GM19240 (cell line): ENCODE measurements around the gene ZBTB37.
"Not testable (repeated sequence)": the region's sequence is repeated elsewhere in the genome, so short reads cannot be mapped to it uniquely, and the experiment has no call there.

Source experiments
- DNase-seq: peaks from one replicate; pipeline ENCODE4 v3.0.0; 2011; ENCODE audit warnings: low spot score; ENCODE audit not compliant: insufficient read length

ZBTB37 gene

GRCh38 chr1:173864179-173864867 is 3.9 kb upstream of the ZBTB37 start:
- DNase-seq = no peak

DNA sequence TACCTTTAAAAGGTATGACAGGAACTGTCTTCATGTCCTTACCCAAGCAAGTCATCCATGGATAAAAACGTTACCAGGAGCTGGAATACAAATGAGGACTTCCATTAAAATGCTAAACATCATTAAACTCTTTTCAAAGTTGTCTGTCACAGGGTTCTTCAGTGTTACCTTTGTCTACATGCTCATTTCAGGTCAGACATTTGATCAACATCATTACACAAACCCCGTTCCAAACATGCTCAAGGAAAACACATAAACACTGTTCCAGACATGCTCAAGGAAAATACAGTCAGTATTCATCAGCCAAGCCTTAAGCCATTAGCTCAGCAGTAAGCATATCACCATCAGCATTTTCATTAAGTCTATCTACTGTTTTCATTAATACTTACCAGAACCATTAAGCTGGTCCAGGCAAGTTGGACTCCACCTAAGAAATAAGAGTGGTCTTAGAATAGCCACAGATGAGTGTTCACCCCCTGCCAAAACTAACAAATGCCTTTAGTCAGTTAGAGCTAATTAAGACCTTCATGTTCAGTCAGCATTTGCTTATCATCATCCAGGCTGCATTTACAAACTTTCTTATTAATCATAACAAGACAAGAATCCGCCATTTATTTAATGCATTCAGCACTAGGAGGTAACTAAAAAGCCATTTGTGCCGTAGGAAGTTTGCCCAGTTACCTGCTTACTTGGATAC is 2.6 kb upstream of the ZBTB37 start:
- DNase-seq = no peak

DNA sequence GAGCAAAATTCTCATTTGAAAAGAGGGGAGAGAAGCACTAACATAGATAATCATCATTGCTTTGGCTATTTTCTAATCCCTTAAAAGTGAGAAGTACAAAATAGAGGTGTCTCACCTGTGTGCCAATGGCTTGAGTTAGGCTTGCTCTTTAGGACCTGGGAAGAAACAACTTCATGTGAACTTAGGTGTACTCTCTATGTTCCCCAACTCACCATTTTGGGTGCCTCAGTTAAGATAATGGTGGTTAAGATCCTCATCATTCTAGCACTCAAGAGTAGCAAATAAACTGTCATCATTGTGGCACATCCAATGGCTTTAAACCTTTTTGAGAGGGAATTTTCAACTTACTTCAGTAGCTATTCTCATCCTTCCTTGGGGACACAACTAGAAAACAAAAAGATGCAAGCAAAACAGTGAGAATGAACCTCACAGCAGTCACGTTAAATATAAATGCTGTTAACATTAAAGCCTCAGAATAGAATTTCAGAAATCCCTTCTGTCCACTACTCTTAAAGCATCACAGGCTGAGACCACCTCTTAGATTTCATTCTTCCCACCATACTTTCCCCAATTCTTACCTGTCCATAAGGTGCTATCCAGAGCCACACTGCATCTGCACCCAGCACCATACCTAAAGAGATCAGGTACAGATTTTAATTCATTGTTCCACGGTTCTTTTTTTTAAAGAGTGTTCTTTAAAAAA is 1.6 kb upstream of the ZBTB37 start:
- DNase-seq = no peak

GRCh38 chr1:173867141-173867752 is 933 bp upstream of the ZBTB37 start:
- no peak for DNase-seq

GRCh38 chr1:173867753-173868265 is 371 bp upstream of the ZBTB37 start, which contains the start of gene GAS5:
Gene GAS5, minus strand, starts transcription at chr1:173867989.
- DNase-seq = peak; percentile 75

GRCh38 chr1:173869021-173869359 is 810 bp downstream of the ZBTB37 start:
- no peak for DNase-seq

- no peak for DNase-seq
These were observed 2.3 kb downstream of the ZBTB37 start for GRCh38 chr1:173870252-173871075.

- DNase-seq = no peak
These were observed 2.9 kb downstream of the ZBTB37 start for GRCh38 chr1:173871091-173871490.

DNA sequence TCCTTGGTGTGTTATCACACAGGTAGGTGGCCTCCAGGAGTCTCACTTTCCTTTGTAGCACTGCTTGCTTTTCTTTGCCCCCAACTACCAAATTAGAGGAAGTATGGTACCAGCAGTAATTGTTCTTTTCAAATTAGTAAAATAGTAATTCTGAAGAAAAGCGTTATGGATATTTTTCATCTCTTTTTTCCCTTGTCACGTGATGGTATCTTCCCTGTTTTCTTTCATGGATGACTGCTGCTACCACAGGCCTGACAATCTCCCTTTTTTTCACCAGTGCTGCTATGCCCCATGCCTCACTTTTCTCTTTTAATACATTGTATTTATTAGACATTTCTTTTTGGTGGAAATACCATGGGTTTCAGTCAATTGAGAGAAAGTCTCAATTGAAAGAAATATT is 3.3 kb downstream of the ZBTB37 start:
- no peak for DNase-seq

DNA sequence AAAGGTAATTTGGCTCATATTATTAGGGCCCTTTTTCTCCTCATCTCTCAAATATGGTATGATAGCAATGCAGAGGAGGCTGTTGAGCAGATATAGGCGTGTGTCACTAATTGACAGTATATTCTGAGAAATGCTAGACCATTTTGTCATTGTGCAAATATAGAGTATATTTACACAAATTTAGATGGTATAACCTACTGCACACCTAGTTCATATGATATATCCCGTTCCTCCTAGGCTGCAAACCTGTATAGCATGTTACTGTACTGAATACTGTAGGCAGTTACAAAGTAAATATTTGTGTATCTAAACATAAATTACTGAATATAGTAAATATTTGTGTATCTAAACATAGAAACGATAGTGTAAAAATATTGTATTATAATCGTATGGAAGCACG is 8.6 kb downstream of the ZBTB37 start:
- DNase-seq = no peak

DNA sequence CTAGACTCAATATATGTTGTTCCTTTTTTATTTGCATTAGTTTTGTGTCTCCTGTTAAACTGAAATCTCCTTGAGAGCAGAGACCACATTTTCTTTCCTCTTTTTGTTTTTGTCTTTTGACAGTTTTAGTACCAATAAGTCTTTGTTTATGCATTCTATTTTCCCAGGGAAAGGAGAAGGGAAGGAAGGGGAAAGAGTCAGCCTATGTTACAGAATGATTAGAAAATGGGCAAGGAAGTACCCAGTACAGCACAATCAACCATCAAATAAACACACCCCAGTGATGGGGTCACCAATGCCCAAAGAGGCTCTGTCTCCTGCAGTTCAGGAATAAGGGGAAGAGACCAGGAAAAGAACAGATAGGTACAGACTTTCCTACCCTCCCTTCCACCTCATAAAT is 10.1 kb downstream of the ZBTB37 start:
- DNase-seq = no peak

- DNase-seq = not testable (repeated sequence)
These were observed 12.9 kb downstream of the ZBTB37 start for GRCh38 chr1:173881117-173881516.

DNA sequence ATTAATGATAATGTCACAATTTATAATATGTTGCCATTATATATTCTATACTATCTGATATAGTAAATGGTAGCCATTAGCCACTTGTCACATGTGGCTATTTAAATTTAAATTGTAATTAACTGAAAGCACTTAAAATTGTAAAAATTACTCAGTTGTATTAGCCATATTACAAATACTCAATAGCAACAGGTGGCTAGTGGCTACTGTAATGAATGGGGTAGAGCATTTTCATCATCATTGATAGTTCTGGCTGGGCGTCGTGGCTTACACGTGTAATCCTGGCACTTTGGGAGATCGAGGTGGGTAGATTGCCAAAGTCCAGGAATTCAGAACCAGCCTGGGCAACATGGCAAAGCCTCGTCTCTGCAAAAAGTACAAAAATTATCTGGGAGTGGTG is 16.5 kb downstream of the ZBTB37 start:
- no peak for DNase-seq

DNA sequence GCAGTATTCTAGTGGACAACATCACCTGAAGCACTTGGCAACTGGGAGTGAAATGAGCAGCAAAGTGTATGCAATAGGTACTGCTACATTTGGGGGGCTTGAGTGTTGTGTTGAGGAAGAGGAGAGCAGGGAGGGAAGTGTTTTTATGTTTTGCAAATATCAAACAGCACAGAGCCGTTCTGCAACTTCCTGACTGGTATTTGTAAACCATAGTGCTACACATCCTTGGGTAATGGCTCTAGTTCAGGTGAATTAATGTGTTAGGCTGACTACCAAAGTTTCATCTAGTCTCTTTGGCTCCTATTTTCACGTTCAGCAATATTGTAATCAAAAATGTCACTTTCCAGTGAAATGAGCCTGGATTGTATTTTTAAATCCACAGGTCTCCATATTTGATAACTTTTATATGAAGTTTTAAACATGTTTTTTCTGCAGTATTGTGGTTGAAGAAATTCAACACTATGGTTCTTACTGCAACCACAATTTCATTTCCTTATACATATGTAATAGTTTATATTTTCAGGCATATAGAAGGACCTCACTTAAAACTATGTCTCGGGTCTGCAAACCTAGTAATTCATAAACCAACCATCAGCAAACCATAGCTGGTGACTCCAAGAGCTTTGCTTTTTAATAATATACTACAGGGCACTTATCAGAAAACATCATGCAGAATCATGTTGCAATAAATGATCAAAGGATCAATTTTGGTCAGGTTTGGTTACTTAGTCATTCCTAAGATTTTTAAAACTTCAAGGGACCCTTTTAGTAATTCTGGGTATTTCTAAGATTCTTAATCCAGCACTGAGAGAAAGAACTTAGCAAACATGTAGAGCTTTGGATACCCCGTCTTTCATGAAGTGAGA is 18.8 kb downstream of the ZBTB37 start:
- no peak for DNase-seq

DNA sequence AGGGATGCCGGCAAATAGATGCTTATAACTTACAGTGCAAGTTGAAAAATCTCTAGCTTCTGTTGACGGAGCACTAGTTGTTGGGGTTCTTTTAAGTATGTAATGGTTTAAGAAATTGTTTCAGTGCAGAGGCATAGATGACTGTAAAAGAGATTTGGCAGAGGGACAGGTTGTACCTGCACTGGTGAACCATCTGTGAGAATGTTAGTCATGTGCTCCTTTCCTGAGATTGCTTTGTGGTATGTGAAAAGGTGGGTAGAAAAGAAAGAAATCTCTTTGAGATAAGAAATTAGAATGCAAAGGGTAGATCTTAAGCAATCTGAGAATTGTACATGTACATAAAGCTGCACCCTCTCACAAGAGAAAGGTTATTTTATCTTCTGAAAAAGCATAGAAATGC is 19.4 kb downstream of the ZBTB37 start:
- no peak for DNase-seq

- no peak for DNase-seq
These were observed 20.6 kb downstream of the ZBTB37 start for GRCh38 chr1:173888749-173889148.

DNA sequence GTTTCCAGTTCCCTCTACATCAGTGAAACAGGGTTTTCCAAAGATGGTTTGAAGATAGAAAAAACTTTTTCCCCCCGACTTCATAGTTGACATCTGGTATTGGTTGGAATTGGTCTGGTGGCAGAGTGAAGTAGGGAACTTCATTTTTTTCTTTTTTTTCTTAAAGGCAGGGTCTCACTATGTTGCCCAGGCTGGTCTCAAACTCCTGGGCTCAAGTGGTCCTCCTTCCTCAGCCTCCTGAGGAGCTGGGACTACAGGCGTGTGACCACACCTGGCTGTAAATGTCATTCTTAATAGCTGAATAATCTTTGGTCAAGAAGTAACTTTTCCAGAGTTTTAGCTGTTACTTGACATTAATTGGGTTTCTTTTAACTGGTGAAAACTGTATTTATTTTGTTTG is 21.7 kb downstream of the ZBTB37 start:
- DNase-seq = no peak

GRCh38 chr1:173893611-173894010 is 25.4 kb downstream of the ZBTB37 start:
- no peak for DNase-seq

GRCh38 chr1:173894189-173894588 is 26.0 kb downstream of the ZBTB37 start:
- DNase-seq = no peak

GRCh38 chr1:173900427-173900826 is 32.2 kb downstream of the ZBTB37 start:
- no peak for DNase-seq
